GM21528 (cell line): Measurements from ENCODE around the gene GLI3.

Experiments used
- ATAC-seq: cut with Tn5 transposase; IDR thresholded peaks from one replicate; pipeline ENCODE4 v1.9.1; 2021; ENCODE audit warnings: mild to moderate bottlenecking, moderate library complexity; ENCODE audit not compliant: unreplicated experiment, low FRiP score

The GLI3 gene

DNA sequence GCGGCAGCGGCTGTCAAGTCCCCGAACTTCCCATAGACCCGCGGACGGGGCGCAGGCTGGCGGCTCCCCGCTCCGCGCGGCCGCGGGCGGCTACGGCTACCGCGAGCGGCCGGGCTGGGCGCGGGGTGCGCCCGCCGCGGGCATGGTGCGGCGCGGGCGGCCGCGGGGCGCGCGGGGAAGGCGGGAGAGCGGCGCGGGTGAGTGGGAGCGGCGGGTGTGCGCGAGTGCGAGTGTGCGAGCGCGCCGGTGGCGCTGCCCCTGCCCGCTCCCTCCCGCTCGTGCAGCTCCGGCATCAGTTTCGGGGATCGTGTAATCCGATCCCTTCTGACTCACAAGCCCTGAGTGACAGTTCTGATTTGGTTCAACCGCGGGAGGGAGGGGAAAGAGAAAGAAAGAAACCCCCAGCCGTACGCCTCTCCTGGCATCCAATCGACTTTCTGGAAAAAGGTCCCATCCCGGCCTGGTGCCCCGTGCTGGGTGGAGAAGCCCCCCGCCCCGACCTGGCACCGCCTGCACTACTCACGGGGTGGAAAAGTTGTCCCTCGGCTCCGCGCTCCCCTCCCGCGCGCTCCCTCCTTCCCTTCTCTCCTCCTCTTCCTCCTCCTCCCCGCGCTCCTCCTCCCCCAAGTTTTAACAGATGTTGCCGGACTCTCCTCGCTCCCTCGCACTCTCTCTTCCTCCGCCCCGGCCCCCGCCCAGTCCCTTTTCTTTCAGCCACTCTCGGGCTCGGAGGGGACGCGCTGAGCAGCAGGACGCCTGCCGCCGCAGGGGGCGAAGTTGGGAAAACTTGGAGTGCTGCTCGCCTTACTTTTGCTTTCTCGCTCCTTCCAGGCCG, at the start of gene GLI3:
Gene GLI3, minus strand, starts transcription at position 234 of the 835 bp plus-strand sequence. CDS start 13,956 bp downstream, outside the sequence.
- ATAC-seq: peak; percentile 80

GRCh38 chr7:42285383-42285824, 48.4 kb upstream of the GLI3 start:
- no peak for ATAC-seq

GRCh38 chr7:42283553-42283952, 46.5 kb upstream of the GLI3 start:
- ATAC-seq: no peak

DNA sequence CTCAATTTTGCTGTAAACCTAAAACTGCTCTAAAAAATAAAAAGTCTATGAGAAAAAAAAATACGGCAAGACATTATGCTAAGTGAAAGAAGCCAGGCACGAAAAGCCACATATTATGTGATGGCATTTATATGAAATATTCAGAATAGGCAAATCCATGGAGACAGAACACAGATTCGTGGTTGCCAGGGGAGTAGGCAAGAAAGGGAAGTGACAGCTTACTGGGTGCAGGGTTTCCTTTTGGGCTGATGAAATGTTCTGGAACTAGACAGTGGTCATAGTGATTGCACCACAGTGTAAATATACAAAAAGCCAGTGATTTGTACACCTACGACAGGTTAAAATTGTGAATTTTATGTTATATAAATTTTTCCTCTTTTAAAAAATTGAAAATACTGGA, 41.3 kb upstream of the GLI3 start:
- ATAC-seq: no peak

DNA sequence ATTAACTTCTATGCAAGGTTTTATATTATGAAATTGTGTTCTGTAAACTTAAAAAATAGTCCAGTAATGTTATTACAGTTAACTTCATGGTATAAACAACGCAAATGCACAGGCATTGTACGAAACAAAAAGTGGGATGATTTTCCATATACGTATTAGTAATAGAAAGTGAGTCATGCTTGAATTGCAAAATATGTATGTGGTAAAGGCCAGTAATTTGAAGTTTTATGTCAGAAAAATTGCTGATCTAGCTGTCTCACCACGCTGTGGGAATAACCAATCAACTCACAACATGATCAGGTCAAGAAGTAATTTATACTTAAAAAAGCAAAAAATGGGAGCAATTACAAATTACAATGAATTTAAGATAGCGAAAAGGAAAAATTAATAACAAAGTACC, 37.0 kb upstream of the GLI3 start:
- no peak for ATAC-seq

DNA sequence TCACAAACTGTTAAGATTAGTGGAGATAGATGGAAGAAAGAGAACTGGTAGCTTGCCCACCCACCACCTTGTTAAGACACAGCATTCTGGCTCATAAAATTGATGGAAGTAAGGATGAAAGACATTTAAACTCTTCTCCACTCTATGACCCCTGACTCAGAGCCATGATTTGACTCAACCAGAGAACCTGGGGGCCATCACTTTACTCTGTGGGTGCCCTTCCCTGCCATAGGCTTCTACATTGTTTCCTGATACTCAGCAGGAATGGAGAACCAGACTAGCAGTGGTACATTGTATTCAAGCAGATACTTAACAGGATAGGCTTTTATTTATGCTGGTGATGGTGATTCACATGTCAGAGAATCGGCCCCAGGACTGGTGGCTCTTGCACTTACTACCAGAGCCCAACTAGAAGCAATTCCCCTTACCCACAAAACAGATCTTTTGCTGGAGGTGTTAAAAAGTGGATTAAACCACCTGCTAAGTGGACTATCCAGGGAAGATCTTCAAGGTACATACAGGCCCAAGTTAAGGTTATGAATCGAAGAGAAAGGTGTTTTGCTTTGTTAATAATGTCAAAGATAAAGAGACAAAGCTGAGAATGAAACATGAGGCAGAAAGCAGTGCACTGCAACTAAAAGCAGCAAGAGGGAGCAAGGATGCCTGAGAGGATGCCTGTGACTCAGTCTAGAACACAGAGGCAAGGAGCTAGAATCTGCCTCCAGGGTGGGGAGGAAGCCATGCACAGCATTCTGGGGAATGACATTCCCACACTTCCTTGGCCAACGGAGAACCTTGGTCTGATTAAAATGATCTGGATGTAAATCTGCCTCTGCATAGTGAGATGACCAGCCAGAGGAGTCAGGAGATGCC, 36.0 kb upstream of the GLI3 start:
- ATAC-seq: no peak

- ATAC-seq: no peak
Observed at GRCh38 chr7:42269161-42269560, 32.2 kb upstream of the GLI3 start.

DNA sequence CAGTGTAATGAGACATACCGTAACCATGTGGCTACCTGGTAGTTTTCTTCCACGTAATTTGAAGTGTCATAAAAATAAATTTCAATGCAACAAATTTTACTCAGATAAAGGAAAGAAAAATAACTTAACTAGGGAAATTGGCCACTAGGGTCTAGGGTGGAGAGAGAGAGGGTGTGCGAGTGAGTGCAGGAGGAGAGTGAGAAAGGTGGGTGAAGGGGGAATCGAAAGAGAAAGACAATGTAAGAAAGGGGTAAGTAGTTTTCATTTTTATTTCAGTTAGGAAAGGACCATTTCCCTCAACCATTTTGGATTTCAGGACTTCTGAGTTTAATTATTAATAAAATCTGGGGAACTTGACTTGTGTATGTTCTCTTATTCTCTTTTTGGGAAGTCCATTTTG, 27.7 kb upstream of the GLI3 start:
- ATAC-seq: no peak

DNA sequence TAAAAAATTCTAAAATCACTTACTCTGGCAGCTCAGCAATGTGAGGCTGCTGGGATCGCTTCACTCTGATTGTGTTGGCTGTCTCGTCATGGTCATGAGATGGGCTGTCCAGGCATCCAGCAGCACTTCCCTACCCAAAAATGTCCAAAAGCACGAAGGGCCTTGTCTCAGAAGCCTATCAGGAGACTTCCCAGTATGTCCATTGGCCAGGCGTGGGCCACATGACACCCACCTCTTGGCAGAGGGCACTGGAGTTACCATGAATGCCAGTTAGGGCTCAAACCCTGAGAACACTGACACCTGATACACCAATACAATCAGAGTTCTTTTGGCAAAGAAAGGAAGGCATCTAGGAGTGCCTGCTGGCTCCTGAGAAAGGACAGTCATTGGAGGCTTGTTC, 27.0 kb upstream of the GLI3 start:
- ATAC-seq: no peak

GRCh38 chr7:42262964-42263363, 26.0 kb upstream of the GLI3 start:
- ATAC-seq: no peak

DNA sequence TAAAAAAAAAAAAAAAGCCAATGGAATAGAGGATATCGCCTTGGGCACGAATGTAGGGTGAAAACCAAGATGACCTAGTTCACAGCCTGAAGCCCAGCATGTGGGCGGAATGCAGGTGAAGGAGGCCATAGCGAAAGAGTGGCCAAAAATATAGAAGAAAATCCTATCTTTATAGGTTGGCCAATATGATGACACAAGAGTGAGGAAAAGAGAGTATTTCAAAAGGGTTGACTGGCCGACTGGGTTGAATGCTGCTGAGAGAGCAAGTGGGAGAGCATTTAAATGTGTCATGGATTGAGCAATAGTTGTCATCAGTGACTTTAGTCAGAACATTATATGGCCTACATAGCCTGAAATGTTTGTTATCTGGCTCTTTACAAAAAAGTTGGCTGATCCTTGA, 17.2 kb upstream of the GLI3 start:
- ATAC-seq: no peak

- no peak for ATAC-seq
Observed at GRCh38 chr7:42253316-42253715, 16.3 kb upstream of the GLI3 start.

- no peak for ATAC-seq
Observed at GRCh38 chr7:42250411-42250810, 13.4 kb upstream of the GLI3 start.

DNA sequence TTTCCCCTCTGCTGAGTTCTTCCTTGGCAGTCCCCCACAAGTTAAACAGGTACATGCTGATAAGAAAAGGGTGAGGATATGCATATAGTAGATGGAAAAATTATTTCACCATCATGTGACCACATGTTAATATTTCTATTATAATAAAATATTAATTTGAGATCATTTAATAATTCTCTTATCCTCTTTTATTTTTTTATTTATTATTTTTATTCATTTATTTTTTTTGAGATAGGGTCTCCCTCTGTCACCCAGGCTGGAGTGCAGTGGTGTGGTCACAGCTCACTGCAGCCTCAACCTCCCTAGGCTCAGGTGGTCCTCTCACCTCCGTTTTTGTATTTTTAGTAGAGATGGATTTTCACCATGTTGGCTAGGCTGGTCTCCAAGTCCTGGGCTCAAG, 11.6 kb upstream of the GLI3 start:
- no peak for ATAC-seq

- ATAC-seq: no peak
Observed at GRCh38 chr7:42247301-42247700, 10.3 kb upstream of the GLI3 start.

GRCh38 chr7:42244828-42245227, 7.8 kb upstream of the GLI3 start:
- no peak for ATAC-seq

GRCh38 chr7:42242381-42242780, 5.4 kb upstream of the GLI3 start:
- ATAC-seq: no peak

- ATAC-seq: no peak
Observed at GRCh38 chr7:42241424-42241823, 4.4 kb upstream of the GLI3 start.

DNA sequence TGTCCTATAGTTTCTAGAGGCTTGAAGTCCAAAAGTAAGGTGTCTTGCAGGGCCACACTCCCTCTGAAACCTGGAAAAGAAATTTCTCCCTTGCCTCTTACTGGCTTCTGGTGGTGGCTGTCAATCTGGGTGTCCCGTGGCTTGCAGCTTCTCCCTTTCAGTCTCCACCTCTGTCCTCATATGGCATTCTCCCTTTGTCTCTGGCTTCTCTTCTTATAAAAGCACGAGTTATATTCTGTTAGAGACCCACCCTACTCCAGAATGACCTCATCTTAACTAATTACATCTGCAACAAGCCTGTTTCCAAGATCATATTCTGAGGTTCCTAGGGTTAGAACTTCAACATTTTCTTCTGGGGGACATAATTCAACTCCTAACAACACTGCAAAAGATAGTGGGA, 3.4 kb upstream of the GLI3 start:
- ATAC-seq: no peak

- no peak for ATAC-seq
Observed at GRCh38 chr7:42238709-42239366, 1.8 kb upstream of the GLI3 start.
